ENCODE data around the gene PRDM12.

PRDM12 gene

GRCh38 chr9:130689572-130689936 lies 25.2 kb downstream of the PRDM12 start:
- DNase-seq (ENCODE audit: low spot score) (no peak), FAIRE-seq (no peak)

GRCh38 chr9:130689937-130690700 lies 25.7 kb downstream of the PRDM12 start:
- no peak for FAIRE-seq
- DNase-seq (ENCODE audit: low spot score) = peak; percentile 86

GRCh38 chr9:130692321-130692720 lies 27.9 kb downstream of the PRDM12 start:
- no peak for DNase-seq (ENCODE audit: low spot score)
- no peak for FAIRE-seq

DNA sequence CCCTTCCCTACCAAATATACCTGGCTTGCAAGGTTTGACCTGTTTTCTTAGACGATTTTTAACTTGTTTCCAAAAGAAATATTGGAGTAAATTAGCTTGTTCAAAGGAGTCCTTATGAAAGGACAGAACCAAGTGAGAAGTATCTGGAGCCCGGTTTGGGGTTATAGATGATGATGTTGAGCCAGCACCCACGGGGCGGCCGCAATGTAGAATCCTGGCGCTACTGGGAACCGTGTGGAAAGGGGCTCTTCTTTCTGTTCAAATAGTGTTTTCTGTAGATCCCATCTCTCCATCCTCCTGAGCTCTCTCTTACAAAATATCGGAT lies 28.7 kb downstream of the PRDM12 start:
- DNase-seq (ENCODE audit: low spot score) = no peak
- FAIRE-seq = no peak

- no peak for FAIRE-seq
- DNase-seq (ENCODE audit: low spot score) = peak; percentile 97
Observed at GRCh38 chr9:130693426-130694191, 29.2 kb downstream of the PRDM12 start, which contains the start of gene EXOSC2. Gene EXOSC2 (plus strand): TSS chr9:130693780. CDS start chr9:130693792, 12 bp downstream.

DNA sequence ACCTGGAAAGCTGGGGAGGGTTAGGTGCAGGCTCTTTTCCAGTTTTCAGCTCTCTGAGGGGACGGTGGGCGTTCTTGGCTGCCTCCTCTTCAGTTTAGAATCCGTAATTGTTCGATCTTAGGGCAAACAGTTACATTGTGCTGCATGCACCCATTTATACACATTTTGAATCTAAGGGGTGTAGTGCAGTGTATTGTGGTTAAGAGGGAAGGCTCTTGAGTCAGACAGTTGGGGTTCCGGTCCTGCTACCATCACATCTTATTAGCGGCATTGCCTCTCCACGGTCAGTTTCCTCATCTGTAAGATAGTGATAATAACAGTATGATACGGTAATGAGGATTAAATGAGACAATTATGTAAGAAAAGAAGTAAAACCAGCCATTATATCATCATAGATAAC lies 29.8 kb downstream of the PRDM12 start:
- FAIRE-seq = no peak
- DNase-seq (ENCODE audit: low spot score) = no peak

DNA sequence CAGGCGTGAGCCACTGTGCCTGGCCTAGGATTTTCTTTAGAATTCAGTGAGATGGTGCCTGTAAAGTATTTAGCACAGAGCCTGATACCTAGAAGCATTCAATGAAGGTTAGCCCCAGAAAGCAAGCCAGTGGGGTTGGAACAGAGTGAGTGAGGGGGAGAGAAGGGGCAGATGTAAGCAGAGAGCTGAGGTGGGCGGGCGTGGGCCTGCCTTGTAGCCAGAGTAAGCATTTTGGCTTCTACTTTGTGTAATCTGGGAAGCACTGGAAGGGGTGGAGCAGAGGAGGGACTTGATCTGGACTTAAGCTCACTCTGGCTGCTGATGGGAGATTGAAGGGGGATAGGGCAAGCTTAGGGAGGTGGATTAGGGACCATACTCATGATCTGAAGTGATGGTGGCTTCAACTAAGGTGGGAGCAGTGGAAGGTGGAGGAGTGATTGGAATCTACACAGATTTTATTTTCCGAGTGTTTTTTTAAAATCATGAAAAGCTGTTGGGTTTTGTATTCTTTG lies 31.8 kb downstream of the PRDM12 start:
- no peak for FAIRE-seq
- DNase-seq (ENCODE audit: low spot score) = no peak

- DNase-seq (ENCODE audit: low spot score) (no peak), FAIRE-seq (no peak)
Observed at GRCh38 chr9:130696996-130697395, 32.6 kb downstream of the PRDM12 start.

GRCh38 chr9:130698514-130698913 lies 34.1 kb downstream of the PRDM12 start:
- FAIRE-seq (no peak), DNase-seq (ENCODE audit: low spot score) (peak; percentile 28)

DNA sequence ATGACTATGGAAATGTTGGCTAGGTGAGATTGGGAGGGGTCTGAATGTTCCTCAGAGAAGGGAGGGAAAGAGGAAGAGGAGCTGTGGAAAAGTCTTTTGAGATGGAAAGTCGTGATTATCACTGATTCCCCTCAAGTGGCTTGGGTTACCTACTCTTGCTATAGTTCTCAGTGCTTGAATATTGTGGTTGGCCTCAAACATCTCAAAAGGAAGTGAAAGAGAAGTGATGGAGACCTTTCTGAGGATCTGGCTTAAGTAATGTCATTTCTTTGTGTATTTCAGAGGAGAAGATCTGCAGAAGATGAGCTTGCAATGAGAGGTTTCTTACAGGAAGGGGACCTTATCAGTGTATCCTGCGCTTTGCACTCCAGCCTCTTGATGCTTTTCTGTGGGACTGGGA lies 34.7 kb downstream of the PRDM12 start:
- DNase-seq (ENCODE audit: low spot score) = no peak
- no peak for FAIRE-seq

DNA sequence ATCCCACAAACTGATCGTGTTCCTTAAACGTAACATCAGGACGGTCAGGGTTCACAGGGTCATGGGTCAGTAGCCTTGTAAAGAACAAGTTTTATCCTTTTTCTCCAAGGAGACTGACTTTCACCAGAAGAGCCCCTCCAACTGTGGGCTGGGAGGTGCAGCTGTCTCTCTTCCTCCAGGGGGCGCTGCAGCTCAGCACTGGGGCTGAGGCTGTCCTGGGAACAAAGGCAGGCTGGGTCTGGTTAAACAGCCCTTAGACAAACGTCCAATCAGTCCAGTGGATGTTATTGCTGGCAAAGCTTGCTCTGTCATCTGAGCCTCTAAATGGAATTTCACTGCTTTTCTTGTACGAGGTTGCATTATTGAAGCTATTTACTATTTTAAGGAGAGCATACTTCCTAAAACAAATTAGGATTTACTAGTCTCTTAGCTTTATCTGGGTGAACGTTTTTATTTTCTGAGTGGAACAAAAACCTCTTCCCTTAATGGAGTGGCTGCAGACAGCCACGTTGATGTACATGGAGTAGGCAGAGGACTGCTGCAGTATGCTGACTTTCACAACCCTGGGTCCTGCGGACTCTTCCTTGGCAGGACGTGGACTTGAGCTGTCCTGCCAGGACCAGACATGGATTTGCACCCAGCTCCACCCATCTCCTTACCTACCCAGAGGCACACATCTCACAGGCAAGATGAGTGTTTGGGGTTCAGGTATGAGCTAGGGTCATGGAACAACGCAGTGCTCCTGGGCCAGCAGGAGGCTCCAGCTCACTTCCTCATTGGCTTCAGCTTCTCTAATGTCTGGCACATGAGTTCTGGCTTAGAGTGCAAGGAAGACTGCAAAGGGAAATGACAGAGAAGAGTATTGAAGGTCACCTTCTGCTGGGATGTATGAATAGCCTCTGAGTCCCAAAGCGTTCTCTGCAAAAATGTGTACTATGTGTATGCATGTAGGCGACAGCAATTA lies 36.9 kb downstream of the PRDM12 start:
- DNase-seq (ENCODE audit: low spot score) (peak; percentile 56), FAIRE-seq (no peak)

DNA sequence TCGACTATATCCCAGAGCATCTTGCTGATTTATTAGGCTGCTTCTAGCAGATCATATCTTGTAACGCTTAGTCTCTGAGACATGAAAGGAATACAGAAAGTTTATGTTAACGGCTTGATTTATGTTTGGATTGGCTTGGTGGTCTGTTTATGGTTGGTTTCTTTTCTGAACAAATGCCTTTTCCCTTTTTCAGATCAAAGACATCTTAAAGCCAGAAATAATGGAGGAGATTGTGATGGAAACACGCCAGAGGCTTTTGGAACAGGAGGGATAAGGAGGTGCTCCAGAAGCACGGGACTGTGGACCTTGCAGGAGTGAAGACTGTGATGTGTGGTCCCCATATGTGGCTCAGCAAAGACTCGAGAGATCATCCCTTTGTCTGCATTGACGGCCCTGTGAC lies 39.1 kb downstream of the PRDM12 start:
- DNase-seq (ENCODE audit: low spot score) (no peak), FAIRE-seq (no peak)

GRCh38 chr9:130707225-130707976 lies 43.0 kb downstream of the PRDM12 start:
- FAIRE-seq (no peak), DNase-seq (ENCODE audit: low spot score) (no peak)

DNA sequence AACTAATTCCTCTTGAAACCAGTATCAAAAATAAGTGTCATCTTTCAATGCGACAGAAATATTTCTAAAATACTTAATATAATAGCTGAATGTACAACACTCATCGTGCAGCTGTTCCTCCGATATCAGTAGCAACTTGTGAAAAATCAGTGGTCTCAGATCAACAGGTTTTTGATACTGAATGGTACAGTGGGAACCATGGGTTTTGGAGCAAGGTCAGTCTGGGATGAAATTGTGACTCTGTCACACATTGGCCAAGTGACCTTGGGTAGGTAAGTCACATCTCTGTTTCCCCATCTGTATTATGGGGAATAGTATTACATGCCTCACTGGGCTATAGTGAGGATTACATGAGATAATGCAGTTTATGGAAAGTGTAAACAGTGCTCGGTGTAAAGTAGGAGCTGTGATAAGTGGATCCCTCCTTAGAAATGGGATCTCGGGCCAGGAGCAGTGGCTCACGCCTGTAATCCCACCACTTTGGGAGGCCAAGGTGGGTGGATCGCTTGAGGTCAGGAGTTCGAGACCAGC lies 46.5 kb downstream of the PRDM12 start:
- no peak for FAIRE-seq

GRCh38 chr9:130711469-130711868 lies 47.1 kb downstream of the PRDM12 start:
- FAIRE-seq (no peak), DNase-seq (ENCODE audit: low spot score) (no peak)

More for the DNA sequence above, 46.5 kb downstream of the PRDM12 start:
- DNase-seq (ENCODE audit: low spot score) = no peak

DNA sequence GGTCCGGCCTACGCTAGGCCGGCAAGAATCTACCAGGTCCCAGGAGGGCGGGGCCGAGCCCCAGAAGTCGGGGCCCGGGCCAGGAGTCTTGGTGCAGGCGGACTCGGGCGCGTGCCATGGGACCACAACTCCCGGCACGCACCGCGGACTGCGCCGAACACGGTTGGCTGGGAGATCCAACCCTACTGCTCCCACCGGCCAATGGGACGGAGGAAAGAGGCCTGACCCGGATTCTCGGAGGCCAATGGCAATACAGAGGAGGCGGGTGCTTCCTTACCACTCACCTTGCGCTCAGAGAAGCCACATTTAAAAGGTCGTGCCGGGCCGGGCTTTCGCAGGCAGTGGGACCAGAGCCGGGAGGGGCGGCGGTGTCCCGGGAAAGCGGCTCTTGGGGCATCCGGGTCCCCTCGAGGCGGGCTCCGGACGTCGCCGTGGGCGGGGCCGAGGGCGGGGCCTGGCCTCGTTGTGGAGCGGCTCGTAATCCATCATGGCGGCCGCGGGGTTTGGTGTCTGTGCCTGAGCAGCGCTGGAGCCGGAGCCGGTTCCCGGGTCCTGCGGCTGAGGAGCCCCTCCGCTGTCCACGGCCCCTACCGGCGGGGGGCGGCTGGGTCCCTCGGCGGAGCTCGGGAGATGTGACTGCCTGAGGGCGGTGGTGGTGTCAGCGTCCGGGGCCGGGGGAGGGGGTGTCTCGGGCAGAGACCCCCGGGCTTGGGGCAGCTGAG lies 48.3 kb downstream of the PRDM12 start:
- FAIRE-seq = no peak
- peak; percentile 96 for DNase-seq (ENCODE audit: low spot score)

- DNase-seq (ENCODE audit: low spot score) (no peak), FAIRE-seq (no peak)
Observed at GRCh38 chr9:130713286-130713960, 49.0 kb downstream of the PRDM12 start.

- no peak for DNase-seq (ENCODE audit: low spot score)
- no peak for FAIRE-seq
Observed at GRCh38 chr9:130714586-130715110, 50.3 kb downstream of the PRDM12 start.

- FAIRE-seq = no peak
Observed at GRCh38 chr9:130715270-130715669, 50.9 kb downstream of the PRDM12 start.

More at GRCh38 chr9:130715270-130715669, 50.9 kb downstream of the PRDM12 start:
- no peak for DNase-seq (ENCODE audit: low spot score)
